HTR-8/SVneo (cell line): ENCODE results near the gene PPP1R26.
"Not testable (repeated sequence)": the region's sequence is repeated elsewhere in the genome, so short reads cannot be mapped to it uniquely, and the experiment has no call there.

Source experiments
- DNase-seq: peaks from one replicate; pipeline ENCODE4 v3.0.0; 2011; ENCODE audit warnings: low spot score, mixed read lengths; ENCODE audit not compliant: insufficient read length
- FAIRE-seq: peaks from 2 replicates; lab custom pipeline; 2011; peaks lifted over from hg19 to GRCh38; lab: Jason Lieb, UNC

PPP1R26 gene, protein sequence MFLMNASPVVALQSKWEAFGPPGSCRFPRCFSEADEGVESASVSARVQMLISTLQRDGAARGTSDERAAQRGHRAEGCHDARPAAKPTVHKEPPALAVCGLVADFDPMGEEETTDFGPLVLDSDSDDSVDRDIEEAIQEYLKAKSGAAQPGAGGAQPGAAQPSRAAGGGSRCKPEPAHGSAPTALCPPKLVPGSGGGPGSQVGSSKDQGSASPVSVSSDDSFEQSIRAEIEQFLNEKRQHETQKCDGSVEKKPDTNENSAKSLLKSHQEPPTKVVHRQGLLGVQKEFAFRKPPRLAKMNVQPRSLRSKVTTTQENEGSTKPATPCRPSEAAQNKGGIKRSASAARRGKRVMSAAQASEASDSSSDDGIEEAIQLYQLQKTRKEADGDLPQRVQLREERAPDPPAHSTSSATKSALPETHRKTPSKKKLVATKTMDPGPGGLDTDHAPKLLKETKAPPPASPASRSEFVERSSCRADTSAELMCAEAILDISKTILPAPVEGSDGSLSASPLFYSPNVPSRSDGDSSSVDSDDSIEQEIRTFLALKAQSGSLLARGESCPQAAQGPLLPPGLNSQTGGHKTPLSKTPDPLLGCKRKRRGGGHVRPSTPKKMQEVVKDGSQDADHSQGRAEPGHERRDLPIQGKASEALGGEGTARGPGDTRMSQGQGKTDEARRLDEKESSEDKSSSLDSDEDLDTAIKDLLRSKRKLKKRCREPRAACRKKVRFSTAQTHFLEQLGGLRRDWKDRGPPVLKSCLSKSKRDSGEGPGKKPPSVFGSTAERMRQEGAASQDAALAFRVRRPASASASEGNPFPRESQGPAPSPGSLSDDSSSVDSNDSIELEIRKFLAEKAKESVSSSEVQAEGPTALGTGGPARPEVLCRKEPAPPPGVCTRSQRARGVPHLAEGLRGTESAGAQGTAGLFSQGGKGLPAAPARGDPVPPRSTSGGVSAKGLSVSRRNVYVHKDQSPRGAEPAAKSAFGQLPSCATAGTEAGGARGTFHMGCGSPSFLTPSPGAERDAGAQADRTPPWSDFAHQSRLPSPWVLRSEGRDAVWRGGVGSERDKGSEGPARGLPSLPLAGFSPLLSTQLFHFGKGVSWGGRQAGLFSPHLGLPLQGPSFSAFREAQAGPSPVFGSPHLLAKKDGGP (N-terminal part only)

DNA sequence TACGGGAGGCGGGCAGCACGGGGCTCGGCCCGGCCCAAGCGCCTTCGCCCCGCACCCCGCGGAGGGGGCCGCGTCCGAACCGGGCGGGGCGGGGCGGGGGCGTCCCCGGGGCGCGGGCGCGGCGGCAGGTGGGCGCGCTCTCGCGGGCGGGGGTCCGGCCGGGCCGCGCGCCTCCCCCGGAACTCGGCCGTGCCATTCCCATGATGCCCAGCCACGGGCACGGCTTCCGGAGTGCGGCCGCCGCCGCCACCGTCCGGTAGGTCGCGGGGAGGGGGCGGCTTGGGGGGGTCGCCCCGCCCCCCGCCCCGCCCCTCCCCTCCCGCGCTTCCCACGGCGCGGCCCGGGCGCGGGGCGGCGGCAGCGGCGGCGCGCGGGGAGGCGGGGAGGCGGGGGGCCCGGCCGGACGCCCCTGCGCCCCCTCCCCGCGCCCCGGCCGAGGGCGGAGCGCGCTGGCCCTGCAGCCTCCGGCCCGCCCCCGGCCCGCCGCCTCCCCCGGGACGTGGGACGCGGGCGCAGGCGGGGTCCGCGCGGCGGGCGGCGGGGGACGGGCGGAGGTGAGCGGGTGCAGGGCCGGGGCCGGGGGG is at the start of gene PPP1R26:
TSS of gene PPP1R26 (plus strand) at position 314 of the 584 bp plus-strand sequence. CDS start 4,729 bp downstream, outside the sequence.
- FAIRE-seq = no peak
- peak; percentile 45 for DNase-seq

DNA sequence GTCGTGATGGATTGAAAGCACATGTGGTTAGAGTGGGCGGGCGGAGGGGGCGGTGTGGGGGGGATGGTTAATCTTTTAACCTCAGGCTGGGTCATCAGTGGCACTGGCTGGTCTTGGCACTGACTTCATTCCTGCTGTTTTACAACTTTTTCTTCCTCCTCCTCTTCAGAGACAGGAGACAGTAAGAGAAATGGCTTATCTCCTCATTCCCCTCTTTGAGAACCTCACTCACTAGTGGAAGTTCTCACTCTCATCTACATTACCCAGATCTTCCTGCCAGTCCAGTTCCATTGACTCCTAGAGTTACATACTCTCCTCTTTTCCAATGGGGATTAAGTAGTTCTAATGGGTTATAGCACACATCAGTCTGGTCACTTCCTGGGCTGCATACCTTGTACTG is 42.3 kb upstream of the PPP1R26 start:
- FAIRE-seq = no peak

DNA sequence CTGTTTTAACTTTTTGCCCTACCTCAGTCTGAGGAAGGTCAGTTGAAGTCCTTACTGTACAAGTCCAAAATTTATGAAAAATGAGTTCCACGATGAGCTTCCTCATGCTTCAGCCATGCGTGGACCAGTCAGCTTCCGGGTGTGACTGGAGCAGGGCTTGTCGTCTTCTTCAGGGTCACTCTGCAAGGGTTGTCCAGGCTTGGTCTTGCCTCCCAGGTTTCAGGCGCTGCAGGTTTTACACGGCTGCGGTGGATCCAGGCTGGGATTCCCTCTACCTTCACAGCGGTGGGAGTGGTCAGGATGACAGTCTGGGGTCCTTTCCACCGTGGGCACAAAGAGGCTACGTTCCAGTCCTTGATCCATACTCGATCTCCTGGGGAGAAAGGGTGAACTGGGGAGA is 41.9 kb upstream of the PPP1R26 start:
- not testable (repeated sequence) for DNase-seq, FAIRE-seq

More for the DNA sequence above, 42.3 kb upstream of the PPP1R26 start:
- no peak for DNase-seq

DNA sequence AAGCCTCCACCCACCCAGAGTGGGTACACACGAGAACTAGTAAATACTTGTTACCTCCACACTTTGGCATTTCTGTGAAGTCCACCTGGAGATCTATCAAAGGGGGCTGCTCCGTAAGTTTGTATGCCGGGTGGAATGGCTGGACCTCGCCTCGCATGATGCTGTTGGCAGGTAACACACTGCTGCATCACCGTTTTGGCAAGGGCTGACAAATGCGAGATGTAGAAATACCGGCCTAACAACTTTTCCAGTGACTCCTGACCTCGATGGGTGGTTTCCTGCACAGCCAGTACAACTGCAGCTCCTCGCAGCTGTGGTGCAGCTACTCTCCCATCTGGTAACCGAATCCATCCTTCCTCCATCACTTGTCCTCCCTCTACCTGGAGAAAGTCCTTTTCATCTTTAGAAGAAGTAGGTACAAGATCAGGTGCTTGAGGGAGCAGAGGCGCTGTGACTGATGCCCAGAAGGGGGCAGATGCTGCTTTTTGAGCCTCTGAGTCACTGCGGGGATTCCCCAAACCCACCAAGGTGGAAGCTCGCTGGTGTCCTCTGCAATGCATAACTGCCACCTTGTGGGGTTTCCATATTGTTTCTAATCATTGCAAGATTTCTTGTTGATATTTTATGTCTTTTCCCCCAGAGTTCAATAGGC is 40.9 kb upstream of the PPP1R26 start:
- not testable (repeated sequence) for FAIRE-seq, DNase-seq

DNA sequence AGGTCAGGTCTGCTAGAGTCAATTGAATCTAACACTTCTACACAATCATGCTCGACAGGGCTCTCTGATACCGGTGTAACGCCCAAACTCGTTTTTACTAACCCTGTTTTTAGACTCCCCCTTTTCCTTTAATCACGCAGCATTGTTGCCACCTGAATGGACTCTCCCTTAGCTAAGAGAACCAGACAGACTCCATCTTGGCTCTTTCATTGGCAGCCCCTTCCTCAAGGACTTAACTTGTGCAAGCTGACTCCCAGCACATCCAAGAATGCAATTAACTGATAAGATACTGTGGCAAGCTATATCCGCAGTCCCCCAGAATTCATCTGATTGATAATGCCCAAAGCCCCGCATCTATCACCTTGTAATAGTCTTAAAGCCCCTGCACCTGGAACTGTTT is 40.1 kb upstream of the PPP1R26 start:
- DNase-seq, FAIRE-seq: not testable (repeated sequence)

DNA sequence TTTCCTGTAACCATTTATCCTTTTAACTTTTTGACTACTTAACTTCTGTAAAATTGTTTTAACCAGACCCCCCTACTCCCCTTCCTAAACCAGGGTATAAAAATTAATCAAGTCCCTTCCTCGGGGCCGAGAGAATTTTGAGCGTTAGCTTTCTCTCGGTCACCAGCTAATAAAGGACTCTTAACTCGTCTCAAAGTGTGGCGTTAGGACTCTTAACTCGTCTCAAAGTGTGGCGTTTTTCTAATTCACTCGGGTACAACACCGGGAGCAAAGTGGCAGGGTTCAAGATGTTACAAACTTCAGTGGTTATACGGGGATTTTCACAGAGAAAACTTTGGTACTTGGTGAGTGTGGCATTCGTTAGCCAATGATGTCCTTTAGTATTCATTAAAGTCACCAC is 39.7 kb upstream of the PPP1R26 start:
- FAIRE-seq (no peak), DNase-seq (no peak)

DNA sequence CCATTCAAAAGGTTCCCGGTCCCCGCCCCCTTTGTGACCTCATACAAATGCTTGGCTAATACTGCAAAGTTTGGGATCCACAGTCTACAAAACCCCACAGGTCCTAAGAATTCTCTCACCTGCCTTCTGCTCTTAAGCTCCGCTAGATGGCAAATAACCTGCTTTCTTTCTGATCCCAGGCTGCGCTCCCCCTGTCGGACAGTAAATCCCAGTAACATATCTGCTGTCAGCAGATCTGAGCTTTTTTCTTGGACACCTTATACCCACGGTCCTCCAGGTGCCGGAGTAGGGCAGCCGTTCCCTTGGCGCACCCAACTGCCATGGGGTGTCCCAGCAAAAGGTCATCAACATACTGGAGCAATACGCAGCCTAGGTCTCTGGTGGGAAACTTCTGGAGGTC is 39.0 kb upstream of the PPP1R26 start:
- no peak for FAIRE-seq
- DNase-seq = no peak

DNA sequence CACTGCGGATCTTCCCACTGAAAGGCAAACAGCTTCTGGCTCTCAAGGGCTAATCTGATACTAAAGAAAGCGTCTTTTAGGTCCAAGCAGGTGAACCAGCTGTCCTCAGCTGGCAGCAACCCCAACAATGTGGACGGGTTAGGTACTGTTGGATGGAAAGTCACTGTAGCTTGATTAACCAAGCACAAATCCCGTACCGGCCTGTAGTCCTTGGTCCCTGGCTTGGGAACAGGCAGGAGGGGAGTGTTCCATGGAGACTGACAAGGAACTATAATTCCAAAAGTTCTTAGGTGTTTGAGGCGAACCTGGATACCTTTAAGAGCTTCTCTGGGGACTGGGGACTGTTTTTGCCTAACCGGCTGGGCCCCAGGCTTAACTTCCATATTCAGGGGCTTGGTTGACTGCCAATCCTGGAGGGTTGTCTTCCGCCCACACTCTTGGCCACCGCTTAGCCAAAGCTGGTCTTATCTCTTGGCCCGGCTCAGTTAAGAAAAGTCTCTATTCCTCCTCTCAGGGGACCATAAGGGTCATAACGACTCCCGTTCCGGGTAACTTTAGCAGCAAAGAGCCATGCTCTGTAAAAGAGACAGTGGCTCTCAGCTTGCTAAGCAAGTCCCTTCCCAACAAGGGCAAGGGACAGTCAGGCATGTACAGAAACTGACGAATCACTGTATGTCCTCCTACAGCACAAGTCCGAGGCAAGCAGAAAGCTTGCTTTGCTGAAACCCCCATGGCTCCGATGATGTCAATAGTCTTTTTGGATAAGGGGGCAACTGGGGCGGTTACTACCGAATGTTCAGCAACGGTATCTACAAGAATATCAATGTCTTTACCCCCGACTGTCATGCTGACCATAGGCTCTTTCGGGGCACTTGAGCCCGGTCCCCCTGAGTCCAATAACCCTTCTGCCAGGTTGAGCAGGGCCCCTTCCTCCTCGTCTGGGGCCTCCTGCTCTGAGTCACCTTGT is 38.2 kb upstream of the PPP1R26 start:
- not testable (repeated sequence) for FAIRE-seq, DNase-seq

DNA sequence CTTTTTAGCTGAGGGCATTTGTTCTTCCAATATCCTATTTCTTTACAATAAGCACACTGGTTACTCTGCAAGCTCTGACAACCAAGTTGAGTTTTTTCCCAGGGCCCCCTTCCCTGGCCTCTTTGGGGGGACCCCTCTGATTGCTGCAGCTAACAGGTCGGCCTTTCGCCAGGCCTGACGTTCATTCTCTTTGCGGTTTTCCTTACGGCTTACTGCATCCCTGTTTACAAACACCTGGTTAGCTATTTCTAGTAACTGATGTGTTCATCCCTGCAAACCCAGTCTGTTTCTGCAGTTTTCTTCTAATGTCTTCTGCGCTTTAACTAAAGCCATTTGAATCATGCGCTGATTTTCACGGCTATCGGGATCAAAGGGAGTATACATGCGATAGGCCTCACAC is 37.5 kb upstream of the PPP1R26 start:
- FAIRE-seq (no peak), DNase-seq (no peak)

DNA sequence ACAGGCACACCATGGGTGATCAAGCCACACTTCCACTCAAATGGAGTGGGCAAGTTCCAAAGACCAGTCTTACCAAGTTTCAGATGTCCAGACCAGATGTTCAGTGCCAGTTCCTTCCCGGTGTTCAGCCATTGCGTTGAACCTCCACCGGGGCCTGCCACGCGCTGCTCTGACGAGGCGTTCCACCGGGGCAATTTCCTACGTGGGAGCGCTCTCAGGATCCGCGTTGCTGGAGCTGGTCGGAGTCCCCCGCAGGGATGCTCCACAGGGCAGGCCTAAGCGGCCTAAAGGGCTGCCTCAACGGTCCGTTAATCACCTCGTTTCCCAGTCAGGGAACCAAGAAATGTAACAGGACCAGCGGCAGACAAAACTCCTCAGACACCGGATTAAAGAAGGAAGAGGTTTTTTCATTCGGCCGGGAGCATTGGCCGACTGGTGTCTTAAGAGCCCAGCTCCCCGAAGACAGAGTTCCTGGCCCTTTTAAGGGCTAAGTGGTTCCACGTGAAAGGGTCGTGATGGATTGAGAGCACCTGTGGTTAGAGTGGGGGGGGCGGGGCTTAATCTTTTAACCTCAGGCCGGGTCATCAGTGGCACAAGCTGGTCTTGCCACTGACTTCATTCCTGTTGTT is 35.7 kb upstream of the PPP1R26 start:
- no peak for DNase-seq
- FAIRE-seq = no peak

DNA sequence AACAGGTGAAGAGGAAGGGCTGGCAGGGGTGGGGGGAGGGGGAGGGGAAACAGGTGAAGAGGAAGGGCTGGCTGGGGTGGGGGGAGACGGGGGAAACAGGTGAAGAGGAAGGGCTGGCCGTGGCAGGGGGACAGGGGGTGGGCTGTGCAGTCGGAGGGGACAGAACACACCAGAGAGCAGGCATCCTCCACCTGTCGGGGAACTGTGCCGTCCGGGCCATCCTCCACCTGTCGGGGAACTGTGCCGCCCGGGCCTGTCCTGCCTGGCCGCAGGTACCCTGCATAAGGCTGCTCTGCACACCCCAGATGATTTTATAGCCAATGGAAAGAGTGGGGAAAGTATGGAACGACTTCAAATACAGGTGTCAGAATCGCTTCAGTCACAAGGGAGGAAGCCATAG is 32.5 kb upstream of the PPP1R26 start:
- DNase-seq (no peak), FAIRE-seq (no peak)

DNA sequence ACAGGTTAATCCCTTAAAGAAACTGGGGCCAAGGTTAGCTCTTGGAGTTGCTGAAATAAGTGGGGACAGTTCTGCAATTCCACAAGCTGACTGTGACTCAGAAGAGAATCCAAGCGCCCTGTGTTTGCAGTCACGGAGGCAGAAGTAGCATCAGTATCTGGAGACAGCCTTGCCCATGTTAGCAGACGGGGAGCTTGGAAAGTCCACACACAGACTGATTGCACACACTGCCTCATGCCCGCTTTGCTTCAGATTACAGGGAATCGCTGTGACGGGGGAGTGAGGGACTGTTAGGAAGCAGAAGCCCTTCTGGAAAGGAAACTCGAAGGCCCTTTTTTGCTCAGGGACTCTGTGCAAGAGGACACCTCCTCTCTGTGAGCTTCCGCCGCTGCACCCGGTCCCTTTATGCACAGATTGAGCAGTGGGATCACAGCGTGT is 30.9 kb upstream of the PPP1R26 start:
- DNase-seq = no peak
- no peak for FAIRE-seq

DNA sequence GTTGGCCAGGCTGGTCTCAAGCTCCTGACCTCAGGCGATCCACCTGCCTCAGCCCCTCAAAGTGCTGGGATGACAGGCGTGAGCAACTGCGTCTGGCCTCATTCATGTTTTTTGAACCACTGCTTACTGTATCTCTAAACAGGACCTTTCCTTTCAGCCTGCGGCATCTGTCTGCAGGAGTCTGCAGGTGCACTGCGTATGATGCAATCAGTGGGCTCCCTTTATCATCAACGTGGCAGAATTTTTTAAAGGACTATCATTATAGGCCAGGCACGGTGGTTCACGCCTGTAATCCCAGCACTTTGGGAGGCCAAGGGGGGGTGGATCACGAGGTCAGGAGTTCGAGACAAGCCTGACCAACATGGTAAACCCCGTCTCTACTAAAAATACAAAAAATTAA is 30.1 kb upstream of the PPP1R26 start:
- FAIRE-seq, DNase-seq: not testable (repeated sequence)

DNA sequence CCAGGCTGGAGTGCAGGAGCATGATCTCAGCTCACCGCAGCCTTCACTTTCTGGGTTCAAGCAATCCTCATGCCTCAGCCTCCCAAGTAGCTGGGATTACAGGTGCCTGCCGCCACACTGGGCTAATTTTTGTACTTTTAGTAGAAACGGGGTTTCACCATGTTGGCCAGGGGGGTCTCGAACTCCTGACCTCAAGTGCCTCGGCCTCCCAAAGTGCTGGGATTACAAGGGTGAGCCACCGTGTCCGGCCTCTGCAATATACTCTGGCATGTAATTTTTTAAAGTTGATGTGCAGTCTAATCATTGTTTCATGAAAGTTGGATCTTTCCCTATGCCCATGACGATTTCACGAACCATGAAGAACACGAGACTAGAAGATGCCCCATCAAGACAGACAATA is 28.6 kb upstream of the PPP1R26 start:
- DNase-seq (no peak), FAIRE-seq (no peak)

DNA sequence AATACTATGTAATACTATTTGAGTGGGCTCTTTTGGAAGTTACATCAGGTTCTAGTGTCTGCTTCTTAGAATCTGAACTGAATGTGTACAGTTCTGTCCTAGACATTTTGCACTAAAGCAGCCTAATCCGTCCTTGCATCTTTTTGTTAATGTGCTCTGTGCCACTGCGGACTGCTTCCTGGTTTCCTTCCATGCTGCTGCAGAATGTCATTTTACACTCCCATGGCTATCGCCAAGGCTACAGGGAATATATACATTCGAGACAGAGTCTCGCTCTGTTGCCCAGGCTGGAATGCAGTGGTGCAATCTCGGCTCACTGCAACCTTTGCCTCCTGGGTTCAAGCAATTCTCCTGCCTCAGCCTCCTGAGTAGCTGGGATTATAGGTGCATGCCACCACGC is 27.7 kb upstream of the PPP1R26 start:
- not testable (repeated sequence) for DNase-seq, FAIRE-seq

DNA sequence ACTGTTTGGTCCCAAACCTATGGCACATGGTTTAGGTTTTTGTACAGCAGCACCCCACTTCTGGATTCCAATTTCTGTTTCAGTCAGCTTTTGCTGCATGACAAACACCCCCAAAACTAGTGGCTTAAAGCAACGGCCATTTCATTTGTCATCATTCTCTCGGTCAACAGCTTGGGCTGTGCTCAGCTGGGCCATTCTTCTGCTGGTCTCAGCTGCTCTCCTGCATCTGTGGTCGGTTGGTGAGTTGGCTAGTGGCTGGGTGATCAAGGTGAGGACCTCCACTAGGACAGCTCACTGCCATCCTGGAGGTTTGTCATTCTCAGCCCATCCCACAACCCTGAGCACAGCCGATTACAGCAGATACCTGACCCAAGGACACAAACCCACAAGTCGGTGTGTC is 24.8 kb upstream of the PPP1R26 start:
- no peak for DNase-seq
- no peak for FAIRE-seq

DNA sequence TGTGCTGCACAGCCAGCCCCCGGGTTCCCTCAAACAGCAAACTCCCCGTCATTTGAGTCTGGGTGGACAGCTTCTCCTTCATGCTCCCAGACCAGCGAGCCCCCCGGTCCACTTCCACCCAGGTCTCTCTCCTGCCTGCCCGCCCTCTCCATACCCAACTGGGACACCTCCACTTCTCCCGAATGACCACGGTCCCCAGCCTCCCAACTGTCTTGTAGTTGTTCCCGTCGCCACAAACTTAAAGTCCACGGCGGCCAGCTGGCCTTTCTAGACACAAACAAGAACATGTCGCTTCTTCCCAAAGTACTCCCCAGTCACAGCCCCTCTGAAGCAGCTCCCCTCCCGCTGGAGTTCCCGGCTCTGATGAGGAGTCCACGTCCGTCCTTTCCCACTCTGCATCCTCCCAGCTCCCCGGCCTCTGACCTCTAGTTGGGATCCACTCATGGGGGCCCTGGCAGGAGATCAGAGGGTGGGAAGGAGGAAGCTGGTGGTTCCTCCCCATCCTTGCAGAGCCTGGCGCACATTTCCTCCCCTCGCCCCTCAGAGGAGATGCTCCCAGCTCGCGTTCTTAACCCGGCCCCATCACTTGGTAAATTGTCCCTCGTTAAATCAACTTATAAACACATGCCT is 24.1 kb upstream of the PPP1R26 start:
- no peak for FAIRE-seq
- no peak for DNase-seq
